ENCODE results near the gene MAD2L1.

- TF ChIP-seq POLR2AphosphoS5 (IDR thresholded peaks at IDR 0.05; ENCODE audit: low read depth, low read length) (no peak), SIN3A (IDR thresholded peaks at IDR 0.05; ENCODE audit: borderline replicate concordance, insufficient read depth, low read depth, low read length) (no peak), TCF7L2 (IDR thresholded peaks at IDR 0.05; ENCODE audit: low read depth, low read length) (no peak), REST (IDR thresholded peaks at IDR 0.05; ENCODE audit: insufficient read depth in 1 of 2, low read depth in 2 of 2, low read length in 1 of 2) (no peak)
- TF ChIP-seq, protein P1, sequence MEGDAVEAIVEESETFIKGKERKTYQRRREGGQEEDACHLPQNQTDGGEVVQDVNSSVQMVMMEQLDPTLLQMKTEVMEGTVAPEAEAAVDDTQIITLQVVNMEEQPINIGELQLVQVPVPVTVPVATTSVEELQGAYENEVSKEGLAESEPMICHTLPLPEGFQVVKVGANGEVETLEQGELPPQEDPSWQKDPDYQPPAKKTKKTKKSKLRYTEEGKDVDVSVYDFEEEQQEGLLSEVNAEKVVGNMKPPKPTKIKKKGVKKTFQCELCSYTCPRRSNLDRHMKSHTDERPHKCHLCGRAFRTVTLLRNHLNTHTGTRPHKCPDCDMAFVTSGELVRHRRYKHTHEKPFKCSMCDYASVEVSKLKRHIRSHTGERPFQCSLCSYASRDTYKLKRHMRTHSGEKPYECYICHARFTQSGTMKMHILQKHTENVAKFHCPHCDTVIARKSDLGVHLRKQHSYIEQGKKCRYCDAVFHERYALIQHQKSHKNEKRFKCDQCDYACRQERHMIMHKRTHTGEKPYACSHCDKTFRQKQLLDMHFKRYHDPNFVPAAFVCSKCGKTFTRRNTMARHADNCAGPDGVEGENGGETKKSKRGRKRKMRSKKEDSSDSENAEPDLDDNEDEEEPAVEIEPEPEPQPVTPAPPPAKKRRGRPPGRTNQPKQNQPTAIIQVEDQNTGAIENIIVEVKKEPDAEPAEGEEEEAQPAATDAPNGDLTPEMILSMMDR (IDR thresholded peaks at IDR 0.05) = peak; percentile 54; the same call in 1 of the 2 replicates
Observed at GRCh38 chr4:120071192-120071795, 4.6 kb upstream of the MAD2L1 start.

Measured in Panc1 (cell line).